ENCODE data around the gene PNMA8C. TPM values are rescaled to one million over a fixed set of nuclear protein-coding genes. Genes with fewer than 3 reads are reported as not detected.

Gene PNMA8C
- total and polyA plus RNA-seq, 2 experiments from 2014 or later, result 0.44 to 2.3 TPM

GRCh38 chr19:46446021-46446420 is 17.3 kb upstream of the PNMA8C start:
- Mint-ChIP-seq H3K36me3 (ENCODE audit: low read depth) (no peaks in the 10 kb centered on the region), H3K4me3 (no peak overlapping the region), H3K9me3 (peaks cover 7% of the 10 kb centered on the region; the same call in 2 of the 3 replicates), H3K27me3 (ENCODE audit: insufficient read depth, low read depth, poor library complexity) (no peaks in the 10 kb centered on the region), H3K4me1 (no peaks in the 10 kb centered on the region), H3K27ac (no peak overlapping the region)
- Histone ChIP-seq H3K27me3 (ENCODE audit: insufficient read depth) (no peaks in the 10 kb centered on the region), H3K4me1 (ENCODE audit: insufficient read depth) (no peaks in the 10 kb centered on the region), H3K4me3 (no peak overlapping the region), H3K27ac (ENCODE audit: low read depth) (no peak overlapping the region), H3F3A (replicated peaks; ENCODE audit: low read depth) (no peaks in the 10 kb centered on the region), H4K20me1 (replicated peaks; ENCODE audit: insufficient read depth) (no peaks in the 10 kb centered on the region; the same call in 1 of the 2 replicates), H3K4me2 (no peak overlapping the region), H3K36me3 (ENCODE audit: insufficient read depth) (no peaks in the 10 kb centered on the region), H3K79me2 (replicated peaks; ENCODE audit: insufficient read depth) (no peaks in the 10 kb centered on the region), H3K9me2 (ENCODE audit: insufficient read depth) (no peaks in the 10 kb centered on the region), H2AFZ (no peak overlapping the region)
- TF ChIP-seq STAT1 (IDR thresholded peaks at IDR 0.05; ENCODE audit: unreplicated experiment) (no peak), ZNF114 (CRISPR knock-in tag; IDR thresholded peaks at IDR 0.05) (no peak), ETS1 (IDR thresholded peaks at IDR 0.05) (no peak), JUNB (IDR thresholded peaks at IDR 0.05; ENCODE audit: unreplicated experiment) (no peak), ZNF462 (CRISPR knock-in tag; IDR thresholded peaks at IDR 0.05) (no peak)
- ATAC-seq (no peak), DNase-seq (ENCODE audit: low spot score) (no peak)
